IPS DF 6.9 (cell line): ENCODE data around the gene FAM168A.

Source experiments
- DNase-seq: peaks from one replicate; pipeline ENCODE4 v3.0.0-alpha.2; 2013; ENCODE audit warnings: low read depth, low spot score
- H3K27ac ChIP-seq: one replicate; pipeline ENCODE4 v1.5.1; 2013; ENCODE audit warnings: low read length, control low read depth
- H3K27me3 ChIP-seq: 2 replicates; pipeline ENCODE4 v1.6.1; 2013; ENCODE audit warnings: mild to moderate bottlenecking, low read length; ENCODE audit not compliant: control insufficient read depth, insufficient read depth
- H3K36me3 ChIP-seq: 2 replicates; pipeline ENCODE4 v1.6.1; 2013; ENCODE audit warnings: low read length; ENCODE audit not compliant: control insufficient read depth, insufficient read depth
- H3K4me1 ChIP-seq: 2 replicates; pipeline ENCODE4 v1.6.1; 2013; ENCODE audit warnings: low read length; ENCODE audit not compliant: control insufficient read depth, insufficient read depth
- H3K4me3 ChIP-seq: 2 replicates; pipeline ENCODE4 v1.5.1; 2013; ENCODE audit warnings: mild to moderate bottlenecking, low read length
- H3K9me3 ChIP-seq: 2 replicates; pipeline ENCODE4 v1.6.1; 2013; ENCODE audit warnings: low read length, inconsistent platforms; ENCODE audit not compliant: control insufficient read depth, insufficient read depth
- WGBS: extraction: QIAGEN DNeasy Blood & Tissue Kit; methylation state at CpG from one replicate; pipeline ENCODE4 v1.1.7; 2013; ENCODE audit warnings: mixed read lengths, missing lambda C conversion rate; ENCODE audit not compliant: insufficient read length, insufficient coverage; 5-methylcytosine and 5-hydroxymethylcytosine counted together

Gene FAM168A

DNA sequence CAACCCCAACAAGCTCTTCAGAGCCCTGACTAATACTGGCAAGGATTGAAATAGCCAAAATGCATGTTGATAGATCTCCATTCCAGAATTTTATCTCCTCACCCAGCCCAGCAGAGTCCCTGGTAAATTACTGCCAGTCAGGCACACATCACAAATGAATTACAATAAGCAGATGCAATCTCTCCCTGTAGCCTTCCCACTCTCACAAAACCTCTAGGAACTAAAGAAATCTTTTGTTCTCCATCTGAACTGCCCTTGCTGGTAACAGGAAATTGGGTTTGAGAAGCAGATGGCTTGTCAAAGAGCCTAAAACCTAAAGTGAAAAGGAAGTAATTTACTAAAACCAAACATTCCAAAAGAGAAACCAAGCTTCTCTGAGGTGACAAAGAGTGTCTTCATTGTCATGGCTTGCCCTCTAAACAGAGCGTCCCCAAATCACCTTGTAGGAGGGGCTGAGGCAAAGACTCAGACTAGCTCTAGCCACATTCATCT is 59.5 kb downstream of the FAM168A start:
- peak overlapping the region; percentile 37 for H3K27ac ChIP-seq
- H3K4me3 ChIP-seq = no peak overlapping the region
- no CpG with 5 or more reads among the region's 1 CpG for WGBS
- no peaks in the 10 kb centered on the region for H3K36me3 ChIP-seq
- no peaks in the 10 kb centered on the region for H3K9me3 ChIP-seq
- peak; percentile 22 for DNase-seq
- peaks cover 1% of the 10 kb centered on the region for H3K4me1 ChIP-seq
- H3K27me3 ChIP-seq = no peaks in the 10 kb centered on the region

DNA sequence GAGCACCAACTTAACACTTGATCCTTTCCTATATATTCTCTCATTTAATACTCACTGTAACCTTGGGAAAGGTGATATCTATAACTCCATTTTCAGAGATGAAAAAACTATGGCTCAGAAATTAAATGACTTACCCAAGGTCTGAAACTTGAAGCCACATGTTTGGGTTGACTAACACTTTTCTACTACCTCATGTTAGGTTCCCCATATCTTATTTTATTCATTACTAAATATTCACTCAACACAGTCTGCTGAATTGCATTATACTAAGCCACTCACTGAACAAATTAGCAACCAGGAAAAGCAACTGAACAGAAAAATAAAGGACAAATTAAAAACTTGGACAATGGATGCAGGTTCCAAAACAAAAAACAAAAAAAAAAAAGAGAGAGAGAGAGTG is 59.9 kb downstream of the FAM168A start:
- H3K4me3 ChIP-seq = no peak overlapping the region
- H3K4me1 ChIP-seq = peaks cover 1% of the 10 kb centered on the region
- no peaks in the 10 kb centered on the region for H3K9me3 ChIP-seq
- H3K27ac ChIP-seq = peak overlapping the region; percentile 37
- no peaks in the 10 kb centered on the region for H3K27me3 ChIP-seq
- DNase-seq = no peak
- H3K36me3 ChIP-seq = no peaks in the 10 kb centered on the region

- no CpG with 5 or more reads among the region's 2 CpGs for WGBS
- H3K36me3 ChIP-seq = no peaks in the 10 kb centered on the region
- H3K4me3 ChIP-seq = no peak overlapping the region
- H3K9me3 ChIP-seq = no peaks in the 10 kb centered on the region
- no peak overlapping the region for H3K27ac ChIP-seq
- H3K27me3 ChIP-seq = no peaks in the 10 kb centered on the region
- no peak for DNase-seq
- peaks cover 1% of the 10 kb centered on the region for H3K4me1 ChIP-seq
Measured at GRCh38 chr11:73536961-73537360, 61.0 kb downstream of the FAM168A start.

DNA sequence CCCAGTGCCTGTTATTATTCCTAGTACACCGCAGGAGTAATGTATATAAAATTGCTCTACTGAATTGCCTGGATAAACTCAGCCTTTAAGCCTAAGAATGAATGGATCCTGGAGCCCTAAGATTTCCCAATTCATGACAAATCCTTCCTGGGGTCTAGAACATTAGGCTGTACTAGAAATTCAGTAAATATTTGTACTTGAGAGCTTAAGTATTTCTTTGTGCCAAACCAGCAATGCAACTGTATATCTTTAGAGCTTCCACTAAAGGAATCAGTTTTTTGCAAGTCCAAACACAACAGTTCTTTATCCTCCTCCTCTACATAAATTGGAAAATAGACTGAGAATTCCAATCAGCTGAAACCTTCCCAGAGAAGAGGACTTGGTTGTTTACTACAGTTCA is 65.6 kb downstream of the FAM168A start:
- Histone ChIP-seq H3K9me3 (no peaks in the 10 kb centered on the region), H3K27ac (no peak overlapping the region), H3K36me3 (no peaks in the 10 kb centered on the region), H3K4me3 (no peak overlapping the region), H3K4me1 (no peaks in the 10 kb centered on the region; the same call in 1 of the 2 replicates), H3K27me3 (no peaks in the 10 kb centered on the region)
- WGBS = no CpG with 5 or more reads among the region's 1 CpG
- DNase-seq = no peak

DNA sequence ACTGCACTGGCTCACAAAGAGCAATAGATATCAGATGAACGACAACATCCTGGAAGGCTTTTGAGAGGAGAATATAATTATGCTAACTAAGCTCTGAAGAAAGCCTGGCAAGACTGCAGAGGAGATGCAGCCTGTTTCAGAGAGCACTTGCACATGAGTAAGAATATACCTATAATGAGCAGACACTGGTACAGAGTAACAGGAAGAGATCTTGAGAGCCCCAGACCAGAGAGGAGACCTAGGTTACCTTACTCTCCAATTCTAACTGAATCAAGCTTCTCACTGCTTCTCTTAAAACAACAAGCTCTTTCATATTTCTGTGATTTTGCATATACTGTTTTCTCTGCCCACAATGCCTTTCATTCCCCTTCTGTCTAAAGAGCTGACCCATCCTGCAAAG is 66.5 kb downstream of the FAM168A start:
- no CpG with 5 or more reads among the region's 1 CpG for WGBS
- H3K9me3 ChIP-seq = no peaks in the 10 kb centered on the region
- DNase-seq = no peak
- no peaks in the 10 kb centered on the region for H3K36me3 ChIP-seq
- H3K4me3 ChIP-seq = no peak overlapping the region
- peaks cover 1% of the 10 kb centered on the region; the same call in 1 of the 2 replicates for H3K4me1 ChIP-seq
- no peak overlapping the region for H3K27ac ChIP-seq
- H3K27me3 ChIP-seq = no peaks in the 10 kb centered on the region

GRCh38 chr11:73530109-73530508 is 67.8 kb downstream of the FAM168A start:
- DNase-seq = peak; percentile 27
- no peak overlapping the region for H3K27ac ChIP-seq
- no CpG with 5 or more reads among the region's 4 CpGs for WGBS
- peaks cover 1% of the 10 kb centered on the region; the same call in 1 of the 2 replicates for H3K4me1 ChIP-seq
- no peaks in the 10 kb centered on the region for H3K9me3 ChIP-seq
- H3K27me3 ChIP-seq = no peaks in the 10 kb centered on the region
- no peak overlapping the region for H3K4me3 ChIP-seq
- no peaks in the 10 kb centered on the region for H3K36me3 ChIP-seq

DNA sequence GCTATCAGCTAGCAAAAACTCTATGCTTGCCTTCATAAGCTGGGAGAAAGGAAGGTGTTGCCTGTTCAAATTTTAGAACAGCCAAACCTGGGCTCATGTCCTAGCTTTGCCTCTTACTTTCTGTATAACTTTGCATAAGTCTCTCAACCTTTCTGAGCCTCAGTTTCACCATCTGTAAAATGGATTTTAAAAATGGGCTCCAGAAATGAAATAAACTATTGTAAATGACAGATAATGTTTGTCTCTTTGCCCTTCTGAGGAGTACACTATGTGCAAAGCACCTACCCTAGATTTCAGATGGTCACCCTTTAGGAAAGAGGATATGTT is 68.7 kb downstream of the FAM168A start:
- no peaks in the 10 kb centered on the region for H3K27me3 ChIP-seq
- no peak overlapping the region for H3K27ac ChIP-seq
- DNase-seq = no peak
- no peak overlapping the region for H3K4me3 ChIP-seq
- peaks cover 1% of the 10 kb centered on the region; the same call in 1 of the 2 replicates for H3K4me1 ChIP-seq
- H3K9me3 ChIP-seq = no peaks in the 10 kb centered on the region
- H3K36me3 ChIP-seq = no peaks in the 10 kb centered on the region

- Histone ChIP-seq H3K4me1 (peaks cover 1% of the 10 kb centered on the region; the same call in 1 of the 2 replicates), H3K27ac (no peak overlapping the region), H3K36me3 (no peaks in the 10 kb centered on the region), H3K4me3 (no peak overlapping the region), H3K9me3 (no peaks in the 10 kb centered on the region), H3K27me3 (no peaks in the 10 kb centered on the region)
- no CpG with 5 or more reads among the region's 5 CpGs for WGBS
- DNase-seq = no peak
Measured at GRCh38 chr11:73528483-73529203, 69.3 kb downstream of the FAM168A start.

- no peak for DNase-seq
- Histone ChIP-seq H3K36me3 (no peaks in the 10 kb centered on the region), H3K4me3 (no peak overlapping the region), H3K4me1 (peaks cover 1% of the 10 kb centered on the region; the same call in 1 of the 2 replicates), H3K27ac (no peak overlapping the region), H3K9me3 (no peaks in the 10 kb centered on the region), H3K27me3 (no peaks in the 10 kb centered on the region)
- WGBS = no CpG with 5 or more reads among the region's 5 CpGs
Measured at GRCh38 chr11:73528013-73528412, 69.9 kb downstream of the FAM168A start.

- Histone ChIP-seq H3K36me3 (no peaks in the 10 kb centered on the region), H3K27me3 (no peaks in the 10 kb centered on the region), H3K27ac (no peak overlapping the region), H3K9me3 (no peaks in the 10 kb centered on the region), H3K4me3 (no peak overlapping the region), H3K4me1 (peaks cover 1% of the 10 kb centered on the region; the same call in 1 of the 2 replicates)
- DNase-seq = no peak
- 100% methylated on average over 1 of the region's 1 CpG for WGBS
Measured at GRCh38 chr11:73525611-73526010, 72.3 kb downstream of the FAM168A start.

DNA sequence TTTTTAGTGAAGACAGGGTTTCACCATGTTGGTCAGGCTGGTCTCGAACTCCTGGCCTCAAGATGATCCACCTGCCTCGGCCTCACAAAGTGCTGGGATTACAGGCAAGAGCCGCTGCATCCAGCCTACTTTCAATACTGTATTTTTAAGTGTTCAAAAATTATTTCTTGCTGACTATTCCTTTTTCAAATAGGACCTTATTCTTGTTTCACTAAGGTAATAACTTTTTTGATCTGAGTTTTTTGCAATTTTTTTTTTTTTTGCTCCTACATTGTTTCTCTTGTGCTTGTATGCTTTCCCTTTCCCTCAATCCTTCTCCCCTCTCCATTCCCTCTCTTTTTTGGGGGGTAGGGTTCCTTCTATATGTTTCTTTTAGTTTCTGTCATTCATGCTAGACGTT is 73.1 kb downstream of the FAM168A start:
- Histone ChIP-seq H3K27me3 (no peaks in the 10 kb centered on the region), H3K4me1 (peaks cover 1% of the 10 kb centered on the region; the same call in 1 of the 2 replicates), H3K36me3 (no peaks in the 10 kb centered on the region), H3K27ac (no peak overlapping the region), H3K4me3 (no peak overlapping the region), H3K9me3 (no peaks in the 10 kb centered on the region)
- DNase-seq = no peak
- WGBS = no CpG with 5 or more reads among the region's 4 CpGs
